ENCODE measurements around the gene ALG1L2.
"Not testable (repeated sequence)": the region's sequence is repeated elsewhere in the genome, so short reads cannot be mapped to it uniquely, and the experiment has no call there.

GRCh38 chr3:130146465-130146864 lies 64.8 kb downstream of the ALG1L2 start:
- not testable (repeated sequence) for TF ChIP-seq CTCF (IDR thresholded peaks at IDR 0.05); ZFX (IDR thresholded peaks at IDR 0.05; ENCODE audit: borderline replicate concordance)

Measured in 22Rv1 (cell line).